ENCODE results near the gene PLA2G7. TPM values are rescaled to one million over a fixed set of nuclear protein-coding genes. Genes with fewer than 3 reads are reported as not detected.

PLA2G7 gene
- total and polyA plus RNA-seq, 2 of the 8 experiments (the other 6 are each of a cell fraction or from before 2014, with no cell fraction given): 1.5 to 2.2 TPM

DNA sequence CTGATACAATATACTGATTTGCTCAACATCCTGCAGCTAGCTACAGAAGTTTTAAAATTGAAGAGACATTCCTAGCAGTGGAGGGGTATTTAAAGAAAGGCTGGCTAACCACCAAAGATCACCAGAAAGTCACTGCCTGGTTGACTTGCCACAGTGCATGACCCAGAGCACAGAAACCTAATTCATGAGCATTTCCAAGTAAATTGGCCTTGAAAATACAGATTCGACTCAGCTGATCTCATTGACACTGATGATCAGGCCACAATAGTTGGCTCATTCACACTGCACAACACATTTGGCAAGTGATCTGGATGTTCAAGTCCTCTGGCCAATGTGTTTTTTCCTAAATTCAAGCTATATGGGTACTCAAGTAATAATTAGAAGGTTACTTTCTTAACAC lies 60.8 kb downstream of the PLA2G7 start (continued):
- TF ChIP-seq, protein P1, sequence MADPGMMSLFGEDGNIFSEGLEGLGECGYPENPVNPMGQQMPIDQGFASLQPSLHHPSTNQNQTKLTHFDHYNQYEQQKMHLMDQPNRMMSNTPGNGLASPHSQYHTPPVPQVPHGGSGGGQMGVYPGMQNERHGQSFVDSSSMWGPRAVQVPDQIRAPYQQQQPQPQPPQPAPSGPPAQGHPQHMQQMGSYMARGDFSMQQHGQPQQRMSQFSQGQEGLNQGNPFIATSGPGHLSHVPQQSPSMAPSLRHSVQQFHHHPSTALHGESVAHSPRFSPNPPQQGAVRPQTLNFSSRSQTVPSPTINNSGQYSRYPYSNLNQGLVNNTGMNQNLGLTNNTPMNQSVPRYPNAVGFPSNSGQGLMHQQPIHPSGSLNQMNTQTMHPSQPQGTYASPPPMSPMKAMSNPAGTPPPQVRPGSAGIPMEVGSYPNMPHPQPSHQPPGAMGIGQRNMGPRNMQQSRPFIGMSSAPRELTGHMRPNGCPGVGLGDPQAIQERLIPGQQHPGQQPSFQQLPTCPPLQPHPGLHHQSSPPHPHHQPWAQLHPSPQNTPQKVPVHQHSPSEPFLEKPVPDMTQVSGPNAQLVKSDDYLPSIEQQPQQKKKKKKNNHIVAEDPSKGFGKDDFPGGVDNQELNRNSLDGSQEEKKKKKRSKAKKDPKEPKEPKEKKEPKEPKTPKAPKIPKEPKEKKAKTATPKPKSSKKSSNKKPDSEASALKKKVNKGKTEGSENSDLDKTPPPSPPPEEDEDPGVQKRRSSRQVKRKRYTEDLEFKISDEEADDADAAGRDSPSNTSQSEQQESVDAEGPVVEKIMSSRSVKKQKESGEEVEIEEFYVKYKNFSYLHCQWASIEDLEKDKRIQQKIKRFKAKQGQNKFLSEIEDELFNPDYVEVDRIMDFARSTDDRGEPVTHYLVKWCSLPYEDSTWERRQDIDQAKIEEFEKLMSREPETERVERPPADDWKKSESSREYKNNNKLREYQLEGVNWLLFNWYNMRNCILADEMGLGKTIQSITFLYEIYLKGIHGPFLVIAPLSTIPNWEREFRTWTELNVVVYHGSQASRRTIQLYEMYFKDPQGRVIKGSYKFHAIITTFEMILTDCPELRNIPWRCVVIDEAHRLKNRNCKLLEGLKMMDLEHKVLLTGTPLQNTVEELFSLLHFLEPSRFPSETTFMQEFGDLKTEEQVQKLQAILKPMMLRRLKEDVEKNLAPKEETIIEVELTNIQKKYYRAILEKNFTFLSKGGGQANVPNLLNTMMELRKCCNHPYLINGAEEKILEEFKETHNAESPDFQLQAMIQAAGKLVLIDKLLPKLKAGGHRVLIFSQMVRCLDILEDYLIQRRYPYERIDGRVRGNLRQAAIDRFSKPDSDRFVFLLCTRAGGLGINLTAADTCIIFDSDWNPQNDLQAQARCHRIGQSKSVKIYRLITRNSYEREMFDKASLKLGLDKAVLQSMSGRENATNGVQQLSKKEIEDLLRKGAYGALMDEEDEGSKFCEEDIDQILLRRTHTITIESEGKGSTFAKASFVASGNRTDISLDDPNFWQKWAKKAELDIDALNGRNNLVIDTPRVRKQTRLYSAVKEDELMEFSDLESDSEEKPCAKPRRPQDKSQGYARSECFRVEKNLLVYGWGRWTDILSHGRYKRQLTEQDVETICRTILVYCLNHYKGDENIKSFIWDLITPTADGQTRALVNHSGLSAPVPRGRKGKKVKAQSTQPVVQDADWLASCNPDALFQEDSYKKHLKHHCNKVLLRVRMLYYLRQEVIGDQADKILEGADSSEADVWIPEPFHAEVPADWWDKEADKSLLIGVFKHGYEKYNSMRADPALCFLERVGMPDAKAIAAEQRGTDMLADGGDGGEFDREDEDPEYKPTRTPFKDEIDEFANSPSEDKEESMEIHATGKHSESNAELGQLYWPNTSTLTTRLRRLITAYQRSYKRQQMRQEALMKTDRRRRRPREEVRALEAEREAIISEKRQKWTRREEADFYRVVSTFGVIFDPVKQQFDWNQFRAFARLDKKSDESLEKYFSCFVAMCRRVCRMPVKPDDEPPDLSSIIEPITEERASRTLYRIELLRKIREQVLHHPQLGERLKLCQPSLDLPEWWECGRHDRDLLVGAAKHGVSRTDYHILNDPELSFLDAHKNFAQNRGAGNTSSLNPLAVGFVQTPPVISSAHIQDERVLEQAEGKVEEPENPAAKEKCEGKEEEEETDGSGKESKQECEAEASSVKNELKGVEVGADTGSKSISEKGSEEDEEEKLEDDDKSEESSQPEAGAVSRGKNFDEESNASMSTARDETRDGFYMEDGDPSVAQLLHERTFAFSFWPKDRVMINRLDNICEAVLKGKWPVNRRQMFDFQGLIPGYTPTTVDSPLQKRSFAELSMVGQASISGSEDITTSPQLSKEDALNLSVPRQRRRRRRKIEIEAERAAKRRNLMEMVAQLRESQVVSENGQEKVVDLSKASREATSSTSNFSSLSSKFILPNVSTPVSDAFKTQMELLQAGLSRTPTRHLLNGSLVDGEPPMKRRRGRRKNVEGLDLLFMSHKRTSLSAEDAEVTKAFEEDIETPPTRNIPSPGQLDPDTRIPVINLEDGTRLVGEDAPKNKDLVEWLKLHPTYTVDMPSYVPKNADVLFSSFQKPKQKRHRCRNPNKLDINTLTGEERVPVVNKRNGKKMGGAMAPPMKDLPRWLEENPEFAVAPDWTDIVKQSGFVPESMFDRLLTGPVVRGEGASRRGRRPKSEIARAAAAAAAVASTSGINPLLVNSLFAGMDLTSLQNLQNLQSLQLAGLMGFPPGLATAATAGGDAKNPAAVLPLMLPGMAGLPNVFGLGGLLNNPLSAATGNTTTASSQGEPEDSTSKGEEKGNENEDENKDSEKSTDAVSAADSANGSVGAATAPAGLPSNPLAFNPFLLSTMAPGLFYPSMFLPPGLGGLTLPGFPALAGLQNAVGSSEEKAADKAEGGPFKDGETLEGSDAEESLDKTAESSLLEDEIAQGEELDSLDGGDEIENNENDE (IDR thresholded peaks at IDR 0.05; ENCODE audit: insufficient replicate concordance, low read length): no peak
- TF ChIP-seq CHD1 (IDR thresholded peaks at IDR 0.05; ENCODE audit: low read depth, low read length) (no peak), FOSL1 (IDR thresholded peaks at IDR 0.05; ENCODE audit: insufficient read depth, low read depth, low read length) (no peak), TAF7 (optimal IDR thresholded peaks at IDR 0.05; ENCODE audit: borderline replicate concordance, low read depth, low read length) (no peak), SIN3A (conservative IDR thresholded peaks at IDR 0.05 in 1 of 2, IDR thresholded peaks at IDR 0.05 in 1 of 2; ENCODE audit: low read depth in 1 of 2, low read length in 2 of 2) (no peak), TEAD4 (IDR thresholded peaks at IDR 0.05; ENCODE audit: low read depth, low read length) (no peak), GABPA (IDR thresholded peaks at IDR 0.05; ENCODE audit: borderline replicate concordance, insufficient read depth, low read length) (no peak), POLR2A (IDR thresholded peaks at IDR 0.05; ENCODE audit: control extremely low read depth in 1 of 2, low read depth in 2 of 2, low read length in 2 of 2) (no peak), PHF8 (conservative IDR thresholded peaks at IDR 0.05; ENCODE audit: low read depth, low read length) (no peak)
- TF ChIP-seq, protein P2, sequence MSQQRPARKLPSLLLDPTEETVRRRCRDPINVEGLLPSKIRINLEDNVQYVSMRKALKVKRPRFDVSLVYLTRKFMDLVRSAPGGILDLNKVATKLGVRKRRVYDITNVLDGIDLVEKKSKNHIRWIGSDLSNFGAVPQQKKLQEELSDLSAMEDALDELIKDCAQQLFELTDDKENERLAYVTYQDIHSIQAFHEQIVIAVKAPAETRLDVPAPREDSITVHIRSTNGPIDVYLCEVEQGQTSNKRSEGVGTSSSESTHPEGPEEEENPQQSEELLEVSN (IDR thresholded peaks at IDR 0.05): no peak

Measured in H1 (cell line).